Activated CD4-positive, alpha-beta memory T cell treated with anti-CD3 and anti-CD28 coated beads for 36 hours (primary cell): ENCODE results near the gene AGRP. TPM values are rescaled to one million over a fixed set of nuclear protein-coding genes. Genes with fewer than 3 reads are reported as not detected.

Experiments used
- CTCF ChIA-PET: fragments of 350-600 bp; sonication (Branson Sonifier 250); formaldehyde crosslinking; loops from one replicate; lab custom pipeline; 2021; ENCODE audit warnings: antibody characterized with exemption, inconsistent platforms; lab: Charles Lee
- POLR2A ChIA-PET: fragments of 350-600 bp; sonication (Branson Sonifier 250); formaldehyde crosslinking; loops from one replicate; lab custom pipeline; 2021; ENCODE audit warnings: antibody characterized with exemption; lab: Charles Lee
- DNase-seq: peaks from one replicate; pipeline ENCODE4 v3.0.0-alpha.2; 2020
- H3K27ac Mint-ChIP-seq: one replicate; pipeline ENCODE4 v1.8.0; 2021; ENCODE audit warnings: mixed read lengths
- H3K27me3 Mint-ChIP-seq: one replicate; pipeline ENCODE4 v1.8.0; 2021; ENCODE audit warnings: mixed read lengths
- H3K36me3 Mint-ChIP-seq: one replicate; pipeline ENCODE4 v1.8.0; 2021; ENCODE audit warnings: mixed read lengths
- H3K4me1 Mint-ChIP-seq: one replicate; pipeline ENCODE4 v1.8.0; 2021; ENCODE audit warnings: low read depth, mixed read lengths
- H3K4me3 Mint-ChIP-seq: one replicate; pipeline ENCODE4 v1.8.0; 2021; ENCODE audit warnings: mild to moderate bottlenecking, mixed read lengths
- H3K9me3 Mint-ChIP-seq: one replicate; pipeline ENCODE4 v1.8.0; 2021; ENCODE audit warnings: mixed read lengths
- intact Hi-C: fragments of 100-400 bp; cut with micrococcal nuclease; formaldehyde crosslinking; loops from one replicate; pipeline ENCODE4 v1.15.1; 2023
- total RNA-seq, 2 experiments: library from RNA; stranded (reverse); gene quantifications; one replicate each; pipeline ENCODE4 v1.2.3, GENCODE V29; 2021

Gene AGRP
- total RNA-seq, result not detected

DNA sequence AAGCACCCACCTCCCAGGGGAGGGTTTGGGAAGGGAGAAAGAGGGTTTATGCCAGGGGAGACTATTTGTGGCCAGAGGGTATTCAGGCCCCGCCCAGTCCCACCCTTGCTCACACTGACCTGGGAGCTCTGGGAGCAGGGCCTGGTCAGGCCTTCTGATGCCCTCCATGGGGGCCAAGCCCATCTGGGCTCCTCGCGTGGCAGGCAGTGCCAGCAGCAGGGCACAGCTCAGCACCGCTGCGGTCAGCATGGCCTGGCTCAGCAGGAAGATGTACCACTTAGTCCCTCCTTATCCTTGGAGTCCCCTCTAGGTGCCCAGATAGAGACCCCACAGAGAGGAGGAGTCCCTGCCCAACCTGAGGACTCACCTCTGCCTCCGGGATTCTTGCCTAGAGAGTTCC, at the start of gene AGRP:
TSS of gene AGRP (minus strand) at position 398 of the 400 bp plus-strand sequence. CDS start at position 249, 149 bp downstream.
- peak within 1 kb of the TSS; percentile 99 for H3K4me3 Mint-ChIP-seq
- H3K27me3 Mint-ChIP-seq, result no peaks in the 10 kb centered on the region
- POLR2A ChIA-PET, result no interaction called here
- H3K36me3 Mint-ChIP-seq, result peaks cover 3% of the 10 kb centered on the region
- no peaks in the 10 kb centered on the region for H3K9me3 Mint-ChIP-seq
- H3K4me1 Mint-ChIP-seq, result peaks cover 28% of the 10 kb centered on the region
- CTCF ChIA-PET, result interaction anchor here (1.0 to 5.7 kb wide), 5 partner anchors 15 to 55 kb away, joined by 3 to 58 read pairs (median 4); no protein-coding TSS in a partner anchor
- DNase-seq, result no peak
- intact Hi-C loops, result no loop called here
- H3K27ac Mint-ChIP-seq, result peak within 1 kb of the TSS; percentile 97

- Mint-ChIP-seq H3K27ac (no peak overlapping the region), H3K4me1 (peaks cover 15% of the 10 kb centered on the region), H3K4me3 (no peak overlapping the region), H3K36me3 (no peaks in the 10 kb centered on the region), H3K27me3 (peaks cover 19% of the 10 kb centered on the region), H3K9me3 (no peaks in the 10 kb centered on the region)
- DNase-seq, result no peak
- ChIA-PET POLR2A (interaction anchor here (0.8 kb wide), 1 partner anchor 393 kb away, joined by 3 read pairs; no protein-coding TSS in a partner anchor), CTCF (interaction anchor here (2.1 to 10.9 kb wide), 2 partner anchors 10 to 137 kb away, joined by 6 to 106 read pairs; no protein-coding TSS in a partner anchor)
- intact Hi-C loops, result no loop called here
Measured at GRCh38 chr16:67531247-67531646, 47.9 kb upstream of the AGRP start.

- no peaks in the 10 kb centered on the region for H3K9me3 Mint-ChIP-seq
- peak overlapping the region; percentile 68 for H3K4me3 Mint-ChIP-seq
- ChIA-PET CTCF (interaction anchor here (1.9 to 10.9 kb wide), 4 partner anchors 8 to 138 kb away, joined by 4 to 106 read pairs (median 6); no protein-coding TSS in a partner anchor), POLR2A (interaction anchor here (0.6 to 1.0 kb wide), 3 partner anchors 17 to 394 kb away, joined by 3 read pairs; no protein-coding TSS in a partner anchor)
- no peaks in the 10 kb centered on the region for H3K36me3 Mint-ChIP-seq
- DNase-seq, result peak; percentile 30
- H3K4me1 Mint-ChIP-seq, result peaks cover 15% of the 10 kb centered on the region
- peaks cover 19% of the 10 kb centered on the region for H3K27me3 Mint-ChIP-seq
- intact Hi-C loops, result no loop called here
- H3K27ac Mint-ChIP-seq, result no peak overlapping the region
Measured at GRCh38 chr16:67530013-67530939, 46.9 kb upstream of the AGRP start.

DNA sequence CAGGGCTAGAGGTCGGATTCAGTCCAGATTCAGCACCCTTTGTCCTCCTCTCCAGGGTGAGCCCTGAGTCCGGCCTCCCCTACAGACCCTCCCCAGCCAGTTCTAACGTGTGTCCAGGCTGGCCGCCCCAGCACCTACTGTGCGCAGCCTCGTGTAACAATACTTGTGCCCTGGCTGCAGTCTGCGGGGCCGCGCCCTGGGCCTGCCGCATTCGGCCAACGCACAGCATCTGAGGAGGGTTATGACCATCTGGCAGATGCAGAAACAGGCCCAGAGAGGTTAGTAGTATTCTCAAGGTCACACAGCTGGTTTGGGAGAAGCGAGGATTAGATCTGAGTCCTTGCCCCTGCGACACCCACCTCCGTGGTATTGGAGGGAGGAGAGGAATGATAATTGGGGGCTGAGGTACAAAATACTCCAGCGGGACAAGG, 46.2 kb upstream of the AGRP start:
- Mint-ChIP-seq H3K4me3 (peak overlapping the region; percentile 68), H3K27me3 (peaks cover 19% of the 10 kb centered on the region), H3K4me1 (peaks cover 15% of the 10 kb centered on the region), H3K27ac (no peak overlapping the region), H3K36me3 (no peaks in the 10 kb centered on the region), H3K9me3 (no peaks in the 10 kb centered on the region)
- ChIA-PET CTCF (interaction anchor here (0.7 to 10.9 kb wide), 5 partner anchors 9 to 138 kb away, joined by 3 to 106 read pairs (median 4); no protein-coding TSS in a partner anchor), POLR2A (interaction anchor here (0.6 to 1.0 kb wide), 2 partner anchors 16 to 31 kb away, joined by 3 read pairs; no protein-coding TSS in a partner anchor)
- intact Hi-C loops, result loop anchor here (2.0 to 10.0 kb wide), 2 partner anchors 33 to 275 kb away; partner anchors contain the start of genes CTCF, RANBP10 and TSNAXIP1
- no peak for DNase-seq

GRCh38 chr16:67528870-67529581, 45.7 kb upstream of the AGRP start:
- Mint-ChIP-seq H3K36me3 (no peaks in the 10 kb centered on the region), H3K27me3 (peaks cover 19% of the 10 kb centered on the region), H3K4me3 (peak overlapping the region; percentile 68), H3K4me1 (peaks cover 15% of the 10 kb centered on the region), H3K27ac (no peak overlapping the region), H3K9me3 (no peaks in the 10 kb centered on the region)
- intact Hi-C loops, result loop anchor here (2.0 to 10.0 kb wide), 2 partner anchors 34 to 276 kb away; partner anchors contain the start of genes CTCF, RANBP10 and TSNAXIP1
- peak; percentile 41 for DNase-seq
- ChIA-PET CTCF (interaction anchor here (0.6 to 10.9 kb wide), 6 partner anchors 8 to 733 kb away, joined by 3 to 106 read pairs (median 4); no protein-coding TSS in a partner anchor), POLR2A (interaction anchor here (0.6 kb wide), 1 partner anchor 32 kb away, joined by 3 read pairs; no protein-coding TSS in a partner anchor)

DNA sequence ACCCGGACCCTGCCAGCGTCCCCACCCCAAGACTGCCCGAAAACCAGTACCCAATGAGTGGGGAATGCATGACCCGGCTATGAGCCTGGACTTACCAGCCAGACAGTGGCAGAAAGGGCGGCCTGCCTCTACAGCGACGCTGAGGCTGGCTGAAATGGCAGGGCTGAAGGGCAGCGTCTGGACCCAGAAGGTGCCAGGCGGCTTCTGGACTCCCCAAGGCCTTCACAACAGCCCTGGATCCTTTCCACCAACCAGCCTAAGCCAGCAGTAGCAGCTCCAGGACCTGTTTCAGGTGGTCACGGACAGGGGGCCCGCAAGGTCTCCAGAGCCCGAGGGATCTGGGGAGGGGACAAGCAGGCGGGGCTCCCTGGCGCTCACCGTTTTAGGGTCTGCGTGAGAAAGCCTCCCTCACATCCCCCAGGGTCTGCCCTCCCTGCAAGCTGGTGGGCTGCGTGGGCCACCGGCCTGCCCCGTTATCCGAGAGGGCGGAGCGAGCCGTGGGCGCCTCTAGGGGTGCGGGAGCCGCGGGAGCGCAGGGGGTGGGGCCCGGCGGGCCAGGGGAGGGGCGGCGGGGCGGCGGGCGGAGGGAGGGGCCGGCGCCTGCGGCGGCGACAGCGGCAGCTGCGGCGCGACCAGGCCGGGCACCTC, 45.0 kb upstream of the AGRP start, which contains the start of gene RIPOR1:
TSS of gene RIPOR1 (plus strand) at position 608 of the 648 bp plus-strand sequence. CDS start 9,618 bp downstream, outside the sequence.
- POLR2A ChIA-PET, result no interaction called here
- H3K4me1 Mint-ChIP-seq, result peaks cover 15% of the 10 kb centered on the region
- CTCF ChIA-PET, result interaction anchor here (0.6 to 10.9 kb wide), 5 partner anchors 7 to 733 kb away, joined by 3 to 106 read pairs (median 4); no protein-coding TSS in a partner anchor
- no peaks in the 10 kb centered on the region for H3K9me3 Mint-ChIP-seq
- peak; percentile 54 for DNase-seq
- H3K27ac Mint-ChIP-seq, result no peak within 1 kb of the TSS
- peak within 1 kb of the TSS; percentile 68 for H3K4me3 Mint-ChIP-seq
- H3K27me3 Mint-ChIP-seq, result peaks cover 19% of the 10 kb centered on the region
- intact Hi-C loops, result loop anchor here (2.0 to 10.0 kb wide), 2 partner anchors 34 to 276 kb away; partner anchors contain the start of genes CTCF, RANBP10 and TSNAXIP1
- H3K36me3 Mint-ChIP-seq, result no peaks in the 10 kb centered on the region

DNA sequence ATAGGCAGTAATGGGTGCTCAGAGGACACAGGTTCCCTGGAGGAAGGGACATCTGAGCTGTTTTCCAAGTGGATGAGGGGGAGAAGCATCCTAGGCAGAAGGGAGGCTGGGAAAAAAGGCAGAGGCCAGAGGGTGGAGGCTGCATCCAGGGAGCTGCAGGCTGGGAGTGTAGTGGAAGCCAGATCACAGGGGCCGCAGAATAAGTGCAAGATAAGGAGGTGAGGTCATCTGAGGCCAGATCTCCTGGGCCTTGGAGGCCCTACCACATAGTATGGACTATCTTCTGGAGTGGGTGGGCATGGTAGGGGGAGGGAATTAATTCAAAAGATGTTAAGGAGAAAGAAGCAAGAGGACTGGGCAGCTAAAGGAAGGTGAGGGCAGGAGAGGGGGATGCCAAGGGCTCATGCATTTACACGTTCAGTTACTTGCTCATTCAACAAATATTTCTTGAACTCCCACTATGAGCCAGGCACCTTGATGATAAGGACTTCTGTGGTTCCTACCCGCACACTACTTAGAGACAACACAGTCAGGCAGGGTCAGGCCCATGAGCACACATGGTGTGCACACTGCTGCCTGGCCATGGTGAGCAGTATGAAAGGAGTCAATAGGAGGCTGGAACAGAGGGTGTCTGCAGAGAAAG, 42.9 kb upstream of the AGRP start:
- H3K27me3 Mint-ChIP-seq, result peaks cover 15% of the 10 kb centered on the region
- DNase-seq, result no peak
- ChIA-PET CTCF (interaction anchor here (0.6 to 3.4 kb wide), 6 partner anchors 10 to 514 kb away, joined by 3 to 15 read pairs (median 3); partner anchors contain the start of genes ATP6V0D1 and CTCF), POLR2A (no interaction called here)
- intact Hi-C loops, result loop anchor here (10.0 kb wide), 1 partner anchor 279 kb away; the partner anchor contains the start of genes RANBP10 and TSNAXIP1
- no peak overlapping the region for H3K4me3 Mint-ChIP-seq
- no peaks in the 10 kb centered on the region for H3K36me3 Mint-ChIP-seq
- H3K4me1 Mint-ChIP-seq, result peaks cover 15% of the 10 kb centered on the region
- H3K9me3 Mint-ChIP-seq, result no peaks in the 10 kb centered on the region
- no peak overlapping the region for H3K27ac Mint-ChIP-seq

DNA sequence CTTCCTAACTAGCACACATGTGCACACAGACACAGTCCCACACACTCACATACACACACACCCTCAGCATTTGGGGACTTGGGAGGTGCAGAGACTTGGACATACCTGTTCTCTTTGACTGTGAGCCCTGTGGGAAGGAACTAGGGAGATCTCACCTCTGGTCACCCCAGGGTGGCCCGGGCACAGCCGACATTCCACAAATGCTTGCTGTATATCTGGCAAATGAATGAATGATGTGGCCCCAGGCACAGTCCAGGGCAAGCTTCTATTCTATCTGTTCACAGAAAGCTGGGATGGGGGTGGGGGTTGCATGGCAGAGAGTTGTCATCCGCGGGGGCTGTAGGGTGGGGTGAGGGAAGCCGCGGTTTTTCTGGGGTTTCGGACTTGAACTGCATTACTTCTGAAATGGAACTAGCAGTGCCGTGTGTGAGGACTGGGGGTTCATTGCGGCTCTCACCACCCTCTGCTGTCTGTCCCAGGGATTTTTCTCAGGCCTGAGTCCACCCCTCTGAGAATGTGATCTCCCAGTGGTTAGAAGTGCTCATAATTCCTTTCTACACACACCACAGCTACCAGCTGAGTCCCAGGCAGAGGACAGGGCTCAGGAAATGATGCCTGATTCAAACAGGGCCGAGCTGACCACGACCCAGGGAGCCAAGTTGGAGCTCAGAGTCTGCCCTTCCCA, 42.0 kb upstream of the AGRP start:
- no peak overlapping the region for H3K4me3 Mint-ChIP-seq
- H3K27ac Mint-ChIP-seq, result no peak overlapping the region
- H3K4me1 Mint-ChIP-seq, result peaks cover 13% of the 10 kb centered on the region
- POLR2A ChIA-PET, result no interaction called here
- H3K27me3 Mint-ChIP-seq, result peaks cover 6% of the 10 kb centered on the region
- intact Hi-C loops, result loop anchor here (10.0 kb wide), 1 partner anchor 279 kb away; the partner anchor contains the start of genes RANBP10 and TSNAXIP1
- no peaks in the 10 kb centered on the region for H3K36me3 Mint-ChIP-seq
- H3K9me3 Mint-ChIP-seq, result no peaks in the 10 kb centered on the region
- DNase-seq, result no peak
- CTCF ChIA-PET, result interaction anchor here (0.6 to 3.4 kb wide), 7 partner anchors 11 to 515 kb away, joined by 3 to 15 read pairs (median 3); partner anchors contain the start of genes ATP6V0D1 and CTCF

GRCh38 chr16:67521095-67521804, 37.9 kb upstream of the AGRP start:
- H3K9me3 Mint-ChIP-seq, result no peaks in the 10 kb centered on the region
- no peaks in the 10 kb centered on the region for H3K27me3 Mint-ChIP-seq
- intact Hi-C loops, result loop anchor here (1.0 to 10.0 kb wide), 7 partner anchors 17 to 406 kb away; partner anchors contain the start of genes ATP6V0D1, CARMIL2, CTCF and RANBP10
- H3K36me3 Mint-ChIP-seq, result no peaks in the 10 kb centered on the region
- peak; percentile 99 for DNase-seq
- H3K4me1 Mint-ChIP-seq, result peaks cover 8% of the 10 kb centered on the region
- ChIA-PET POLR2A (interaction anchor here (0.6 to 1.9 kb wide), 8 partner anchors 10 to 285 kb away, joined by 3 to 9 read pairs (median 4); partner anchors contain the start of genes ATP6V0D1, CARMIL2, CTCF and RANBP10), CTCF (interaction anchor here (0.5 to 4.1 kb wide), 70 partner anchors 9 to 741 kb away, joined by 3 to 106 read pairs (median 6); partner anchors contain the start of genes ACD, AGRP, ATP6V0D1 and C16orf86)
- H3K27ac Mint-ChIP-seq, result peak overlapping the region; percentile 95
- H3K4me3 Mint-ChIP-seq, result peak overlapping the region; percentile 82
